ENCODE data around the gene HELT. TPM values are rescaled to one million over a fixed set of nuclear protein-coding genes. Genes with fewer than 3 reads are reported as not detected.

HELT gene
- polyA plus RNA-seq, 3 donors: not detected

DNA sequence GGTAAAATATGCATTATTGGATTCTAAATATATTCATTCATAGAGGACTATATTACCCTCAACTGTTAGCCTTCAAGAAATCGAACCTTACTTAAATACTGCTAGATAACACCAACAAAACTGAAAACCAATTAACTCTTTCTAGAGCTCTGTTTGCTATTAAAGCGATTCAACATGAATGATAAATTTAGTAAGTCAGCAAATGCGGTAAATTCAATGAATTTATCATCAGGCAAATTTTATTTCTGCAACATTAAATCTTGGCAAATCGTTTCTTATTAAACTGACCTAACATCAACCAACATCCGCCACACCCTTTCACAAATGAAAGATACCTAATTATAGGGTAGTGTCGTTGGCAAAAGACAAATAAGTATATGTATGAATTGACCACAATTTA is 26.4 kb upstream of the HELT start:
- Mint-ChIP-seq H3K9me3 (no peaks in the 10 kb centered on the region), H3K36me3 (no peaks in the 10 kb centered on the region), H3K4me1 (no peaks in the 10 kb centered on the region), H3K4me3 (no peak overlapping the region), H3K27me3 (ENCODE audit: low read depth in 3 of 3) (peaks cover 0 to 1% (median 1%) of the 10 kb centered on the region in 3 donors), H3K27ac (no peak overlapping the region)
- Histone ChIP-seq H3K4me1 (ENCODE audit: control insufficient read depth in 1 of 2, insufficient read depth in 2 of 2, low read length in 2 of 2) (peaks cover 8 to 9% of the 10 kb centered on the region in 2 donors), H4K20me1 (ENCODE audit: insufficient read depth, low read length) (no peaks in the 10 kb centered on the region), H2AFZ (ENCODE audit: insufficient read depth, low read depth, low read length, poor library complexity, severe bottlenecking) (no peak overlapping the region), H3K79me2 (ENCODE audit: insufficient read depth, low read length) (no peaks in the 10 kb centered on the region), H3K27me3 (ENCODE audit: control insufficient read depth in 2 of 2, insufficient read depth in 2 of 2, low read length in 2 of 2) (no peaks in the 10 kb centered on the region), H3K36me3 (replicated peaks in 1 of 2; ENCODE audit: control insufficient read depth in 1 of 2, insufficient read depth in 2 of 2, low read length in 2 of 2) (no peaks in the 10 kb centered on the region), H3K27ac (ENCODE audit: low read depth in 1 of 2, low read length in 2 of 2) (no peak overlapping the region), H3K4me2 (replicated peaks; ENCODE audit: extremely low read depth, low read length, poor library complexity, severe bottlenecking) (no peak overlapping the region), H3K9me3 (replicated peaks in 1 of 2; ENCODE audit: control insufficient read depth in 1 of 2, insufficient read depth in 1 of 2, low read length in 2 of 2) (no peaks in the 10 kb centered on the region), H3K4me3 (replicated peaks in 1 of 3; ENCODE audit: low read depth in 2 of 3, low read length in 3 of 3) (no peak overlapping the region), H3K9ac (ENCODE audit: insufficient read depth, low read length, poor library complexity, severe bottlenecking) (no peak overlapping the region)
- no peak for TF ChIP-seq CTCF (IDR thresholded peaks at IDR 0.05)
- DNase-seq: no peak
- intact Hi-C loops (cut with micrococcal nuclease): no loop called here
- 50% methylated on average over 1 of the region's 6 CpGs for WGBS (ENCODE audit: insufficient coverage)

- H3K36me3 Mint-ChIP-seq: no peaks in the 10 kb centered on the region
- Histone ChIP-seq H3K36me3 (replicated peaks in 1 of 2; ENCODE audit: control insufficient read depth in 1 of 2, insufficient read depth in 2 of 2, low read length in 2 of 2) (no peaks in the 10 kb centered on the region), H2AFZ (ENCODE audit: insufficient read depth, low read depth, low read length, poor library complexity, severe bottlenecking) (no peak overlapping the region), H3K9ac (ENCODE audit: insufficient read depth, low read length, poor library complexity, severe bottlenecking) (no peak overlapping the region), H3K27ac (ENCODE audit: low read depth in 1 of 2, low read length in 2 of 2) (no peak overlapping the region), H4K20me1 (ENCODE audit: insufficient read depth, low read length) (no peaks in the 10 kb centered on the region), H3K79me2 (ENCODE audit: insufficient read depth, low read length) (no peaks in the 10 kb centered on the region), H3K4me2 (replicated peaks; ENCODE audit: extremely low read depth, low read length, poor library complexity, severe bottlenecking) (no peak overlapping the region), H3K27me3 (ENCODE audit: control insufficient read depth in 2 of 2, insufficient read depth in 2 of 2, low read length in 2 of 2) (no peaks in the 10 kb centered on the region), H3K9me3 (replicated peaks in 1 of 2; ENCODE audit: control insufficient read depth in 1 of 2, insufficient read depth in 1 of 2, low read length in 2 of 2) (no peaks in the 10 kb centered on the region), H3K4me1 (ENCODE audit: control insufficient read depth in 1 of 2, insufficient read depth in 2 of 2, low read length in 2 of 2) (peaks cover 8 to 9% of the 10 kb centered on the region in 2 donors), H3K4me3 (replicated peaks in 1 of 3; ENCODE audit: low read depth in 2 of 3, low read length in 3 of 3) (no peak overlapping the region)
- peaks cover 1 to 4% (median 3%) of the 10 kb centered on the region in 3 donors for H3K27me3 Mint-ChIP-seq (ENCODE audit: low read depth in 3 of 3)
- TF ChIP-seq CTCF (IDR thresholded peaks at IDR 0.05): no peak
- no peaks in the 10 kb centered on the region for H3K4me1 Mint-ChIP-seq
- H3K27ac Mint-ChIP-seq: no peak overlapping the region
- intact Hi-C loops (cut with micrococcal nuclease): no loop called here
- no peak for DNase-seq
- H3K9me3 Mint-ChIP-seq: peaks cover 0 to under 1% (median 0%) of the 10 kb centered on the region in 7 donors
- WGBS (ENCODE audit: insufficient coverage): 92% methylated on average over 15 of the region's 15 CpGs
- no peak overlapping the region for H3K4me3 Mint-ChIP-seq
These were observed 25.9 kb upstream of the HELT start for GRCh38 chr4:184992422-184992821.

All from CD14-positive monocyte (primary cell).